GM20431 (cell line): ENCODE data around the gene DPH5.
"Not testable (repeated sequence)": the region's sequence is repeated elsewhere in the genome, so short reads cannot be mapped to it uniquely, and the experiment has no call there.

Source experiments
- in situ Hi-C: fragments of 300-500 bp; cut with MseI, MboI; formaldehyde crosslinking; loops from one replicate; pipeline ENCODE4 v1.15.0; 2020; ENCODE audit warnings: low sequenced_read_pairs; ENCODE audit not compliant: unreplicated experiment

Gene DPH5

GRCh38 chr1:100948721-100949405 is 76.7 kb downstream of the DPH5 start:
- in situ Hi-C loops: not testable (repeated sequence)

- in situ Hi-C loops: not testable (repeated sequence)
Observed at GRCh38 chr1:100947816-100948215, 77.8 kb downstream of the DPH5 start.

GRCh38 chr1:100946064-100946463 is 79.5 kb downstream of the DPH5 start:
- in situ Hi-C loops: not testable (repeated sequence)

- in situ Hi-C loops: no loop called here
Observed at GRCh38 chr1:100943533-100943932, 82.1 kb downstream of the DPH5 start.

GRCh38 chr1:100942304-100943046 is 83.1 kb downstream of the DPH5 start:
- in situ Hi-C loops: no loop called here

GRCh38 chr1:100941580-100942216 is 83.9 kb downstream of the DPH5 start:
- in situ Hi-C loops: no loop called here

GRCh38 chr1:100941098-100941527 is 84.5 kb downstream of the DPH5 start:
- in situ Hi-C loops: no loop called here
